ENCODE data around the gene RAPGEF4.

RAPGEF4 gene

DNA sequence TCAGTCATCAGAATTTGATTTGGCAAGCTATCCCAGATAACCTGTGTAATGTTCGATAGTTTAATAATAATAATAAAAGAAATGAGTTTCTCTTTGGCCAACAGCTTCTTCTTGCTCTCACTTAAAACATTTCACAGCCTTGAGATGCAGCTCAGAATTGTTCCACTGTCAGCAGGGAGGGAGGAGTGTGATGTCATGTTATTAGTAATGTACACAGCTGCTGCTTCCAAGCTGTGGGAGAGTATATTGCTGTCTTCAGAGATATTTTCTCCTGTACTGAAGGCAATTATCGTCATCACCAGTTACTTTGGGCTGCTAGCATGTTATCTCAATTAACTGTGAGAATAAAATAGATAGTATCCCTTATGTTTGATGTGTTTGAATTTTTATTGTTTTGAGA lies 193.1 kb downstream of the RAPGEF4 start:
- no peak for DNase-seq (ENCODE audit: low read depth in 1 of 2, low spot score in 1 of 2)

- DNase-seq (ENCODE audit: low read depth in 1 of 2, low spot score in 1 of 2): no peak
Observed at GRCh38 chr2:172929644-172930043, 194.0 kb downstream of the RAPGEF4 start.

- DNase-seq (ENCODE audit: low read depth in 1 of 2, low spot score in 1 of 2): no peak
Observed at GRCh38 chr2:172930871-172931255, 195.2 kb downstream of the RAPGEF4 start.

GRCh38 chr2:172931256-172931894 lies 195.7 kb downstream of the RAPGEF4 start:
- DNase-seq (ENCODE audit: low read depth in 1 of 2, low spot score in 1 of 2): no peak

DNA sequence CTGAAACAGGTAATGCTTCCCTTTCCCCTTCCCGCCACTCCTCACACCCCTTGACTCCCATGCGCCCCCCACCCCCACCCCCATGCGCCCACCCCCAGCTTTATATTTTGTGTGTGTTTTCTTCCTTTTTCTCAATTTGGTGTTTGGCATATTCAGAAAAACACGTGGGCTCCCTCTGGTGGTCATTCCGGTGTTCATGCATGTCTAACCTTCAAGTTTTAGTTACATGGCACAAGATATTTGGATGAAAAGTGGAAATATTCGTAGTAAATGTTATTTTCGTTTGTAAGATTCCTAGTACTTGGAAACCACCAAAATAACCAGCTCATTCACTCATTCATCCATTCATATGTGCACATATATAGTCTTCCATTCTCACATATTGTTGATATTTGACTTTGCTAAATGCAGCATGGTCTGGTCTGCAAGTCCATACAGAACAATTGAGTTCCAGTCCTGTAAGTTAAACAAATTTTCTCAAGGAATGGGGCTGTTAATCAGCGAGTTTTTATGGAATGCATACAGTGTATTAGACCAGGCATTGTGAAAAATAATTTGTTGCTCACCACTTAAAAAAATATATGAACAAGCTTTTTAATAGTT lies 196.4 kb downstream of the RAPGEF4 start:
- peak in 1 of 2 donors; percentile 30 for DNase-seq (ENCODE audit: low read depth in 1 of 2, low spot score in 1 of 2)

- DNase-seq (ENCODE audit: low read depth in 1 of 2, low spot score in 1 of 2): no peak
Observed at GRCh38 chr2:172937884-172938712, 202.5 kb downstream of the RAPGEF4 start.

GRCh38 chr2:172938713-172939375 lies 203.2 kb downstream of the RAPGEF4 start:
- no peak for DNase-seq (ENCODE audit: low read depth in 1 of 2, low spot score in 1 of 2)

DNA sequence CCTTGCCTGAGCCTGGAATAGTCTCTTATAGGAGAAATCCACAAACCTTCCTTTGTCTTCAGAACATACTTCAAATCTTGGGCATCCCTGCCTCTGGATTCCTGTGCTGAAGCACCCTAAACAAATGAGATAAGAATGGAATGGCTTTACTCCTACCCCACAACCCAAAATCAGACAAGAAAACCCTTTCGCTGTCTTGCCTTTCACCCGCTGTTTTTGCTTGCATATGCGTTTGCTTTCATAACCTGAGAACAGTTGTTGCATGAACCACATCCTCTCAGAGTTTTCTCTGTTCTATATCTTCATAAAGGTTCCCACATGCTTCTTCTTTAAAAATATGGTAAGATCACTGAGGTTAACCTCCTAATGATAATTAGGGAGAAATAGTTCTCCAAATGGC lies 207.9 kb downstream of the RAPGEF4 start:
- no peak for DNase-seq (ENCODE audit: low read depth in 1 of 2, low spot score in 1 of 2)

DNA sequence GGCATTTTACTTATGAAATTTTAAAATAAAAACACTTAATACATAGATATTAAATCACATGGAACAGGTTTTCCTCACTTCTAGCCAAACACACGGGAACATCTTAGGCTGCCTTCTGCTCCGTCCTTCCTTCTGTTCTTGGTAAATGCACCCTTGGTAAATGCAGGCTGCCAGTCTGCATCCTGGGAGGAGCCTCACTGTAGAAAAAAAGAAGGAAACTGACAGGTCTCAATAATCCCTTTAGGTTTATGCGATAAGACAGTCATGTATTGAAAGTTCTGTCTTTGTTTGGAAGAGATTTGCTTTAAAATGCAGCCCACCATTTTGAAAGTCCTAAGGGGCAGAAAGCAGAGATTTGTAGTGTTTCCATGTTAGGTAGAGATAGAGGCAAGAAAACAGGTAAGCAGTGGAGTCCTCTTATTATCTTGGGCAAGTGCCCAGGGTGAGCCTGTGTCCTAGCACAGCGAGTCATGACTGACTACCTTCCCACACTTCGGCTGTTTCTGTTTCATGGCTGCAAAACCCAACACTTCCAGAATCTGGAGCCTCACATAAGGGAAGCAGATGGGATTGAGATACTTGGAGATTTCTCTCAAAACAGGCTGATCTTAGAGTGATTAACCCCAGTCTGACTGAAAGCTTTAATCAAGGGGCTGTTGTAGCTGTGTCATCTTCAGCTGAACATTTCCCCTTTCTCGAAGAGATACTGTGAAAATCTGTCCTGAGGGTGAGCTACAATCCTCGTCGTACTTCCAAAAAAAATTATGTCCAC lies 208.6 kb downstream of the RAPGEF4 start:
- no peak for DNase-seq (ENCODE audit: low read depth in 1 of 2, low spot score in 1 of 2)

DNA sequence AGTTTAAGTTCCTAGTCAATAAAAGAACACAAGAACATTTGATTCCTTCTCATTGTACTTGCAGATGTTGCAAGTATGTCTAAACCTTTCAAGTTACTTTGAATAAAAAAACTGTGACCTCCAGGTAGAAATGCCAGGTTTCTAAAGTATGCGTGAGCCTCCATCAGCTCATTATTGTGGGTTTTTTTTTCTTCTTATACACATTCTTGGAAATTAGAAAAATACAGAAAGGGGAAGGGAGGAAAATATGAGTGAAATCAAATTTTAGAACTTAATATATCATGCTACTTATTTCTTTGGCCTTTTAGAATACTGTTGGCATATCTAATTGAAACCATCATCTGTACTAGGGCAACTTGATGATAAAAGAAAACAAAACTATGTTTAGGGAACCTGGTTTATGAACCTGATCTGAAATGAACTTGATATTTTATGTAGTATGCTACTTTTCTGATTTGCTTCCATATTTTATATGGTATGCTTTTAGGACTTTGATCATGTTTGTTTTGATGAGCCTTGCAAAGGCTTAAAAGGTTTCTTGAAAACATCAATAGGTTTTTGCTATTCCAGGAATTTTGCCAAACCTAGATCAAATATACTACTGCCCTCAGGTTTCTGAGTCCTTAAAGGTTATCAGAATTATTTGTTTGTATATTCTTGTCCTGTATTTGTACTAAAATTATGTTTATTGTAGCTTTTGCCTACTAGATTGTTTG lies 209.3 kb downstream of the RAPGEF4 start:
- no peak for DNase-seq (ENCODE audit: low read depth in 1 of 2, low spot score in 1 of 2)

DNA sequence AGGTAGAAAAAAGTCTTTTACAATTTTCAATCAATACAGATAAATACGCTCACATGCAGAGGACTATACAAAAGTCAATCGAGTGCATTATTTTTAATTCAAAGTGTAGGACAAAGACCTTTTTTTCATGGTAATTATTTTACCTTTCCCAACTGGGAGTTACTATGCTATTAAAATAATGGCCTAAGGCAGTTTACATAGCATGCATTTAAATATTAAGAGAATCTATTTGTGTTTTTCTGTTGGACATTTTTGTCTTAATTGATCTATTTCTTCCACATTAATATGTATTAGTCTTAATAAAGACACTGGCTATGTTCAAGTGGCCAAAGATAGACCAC lies 209.8 kb downstream of the RAPGEF4 start:
- DNase-seq (ENCODE audit: low read depth in 1 of 2, low spot score in 1 of 2): no peak

GRCh38 chr2:172947461-172948153 lies 212.0 kb downstream of the RAPGEF4 start:
- no peak for DNase-seq (ENCODE audit: low read depth in 1 of 2, low spot score in 1 of 2)

DNA sequence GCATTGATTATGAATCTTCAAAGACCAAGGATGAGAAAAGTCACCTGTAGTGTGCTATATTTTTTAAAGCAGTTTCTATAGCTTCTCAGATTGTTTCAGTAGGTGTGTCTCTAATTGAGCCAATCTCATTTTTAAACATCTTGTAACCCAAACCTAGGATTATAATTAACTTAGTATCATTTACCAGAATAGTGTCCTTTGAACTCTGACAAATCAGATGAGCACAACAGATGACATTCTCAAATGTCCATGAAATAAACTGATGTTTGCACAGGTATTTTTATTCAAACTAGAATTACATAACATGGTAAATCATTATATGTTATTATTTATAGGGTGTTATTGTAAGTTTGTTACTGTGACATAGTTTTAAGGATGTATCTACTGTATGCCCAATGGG lies 213.9 kb downstream of the RAPGEF4 start:
- no peak for DNase-seq (ENCODE audit: low read depth in 1 of 2, low spot score in 1 of 2)

GRCh38 chr2:172950565-172950964 lies 214.9 kb downstream of the RAPGEF4 start:
- no peak for DNase-seq (ENCODE audit: low read depth in 1 of 2, low spot score in 1 of 2)

DNA sequence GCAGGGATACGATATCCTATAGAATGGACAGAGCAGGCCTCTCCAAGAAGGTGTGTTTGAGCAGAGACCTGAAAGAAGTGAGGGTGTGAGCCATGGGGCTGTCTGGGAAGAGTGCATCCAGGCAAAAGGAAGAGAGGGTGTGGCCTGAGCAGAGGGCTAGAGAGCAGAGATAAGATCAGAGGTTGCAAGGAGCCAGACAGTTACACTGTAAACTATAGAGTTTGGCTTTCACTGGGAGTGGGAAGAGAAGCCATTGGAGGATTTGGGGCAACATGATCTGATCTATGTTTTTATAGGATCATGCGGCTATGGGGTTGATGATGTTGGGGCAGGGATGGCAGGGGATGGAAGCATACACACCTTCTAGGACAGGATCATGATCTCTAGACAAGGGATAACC lies 215.9 kb downstream of the RAPGEF4 start:
- DNase-seq (ENCODE audit: low read depth in 1 of 2, low spot score in 1 of 2): no peak

GRCh38 chr2:172953411-172953810 lies 217.8 kb downstream of the RAPGEF4 start:
- DNase-seq (ENCODE audit: low read depth in 1 of 2, low spot score in 1 of 2): no peak

- no peak for DNase-seq (ENCODE audit: low read depth in 1 of 2, low spot score in 1 of 2)
Observed at GRCh38 chr2:172953970-172954852, 218.6 kb downstream of the RAPGEF4 start.

DNA sequence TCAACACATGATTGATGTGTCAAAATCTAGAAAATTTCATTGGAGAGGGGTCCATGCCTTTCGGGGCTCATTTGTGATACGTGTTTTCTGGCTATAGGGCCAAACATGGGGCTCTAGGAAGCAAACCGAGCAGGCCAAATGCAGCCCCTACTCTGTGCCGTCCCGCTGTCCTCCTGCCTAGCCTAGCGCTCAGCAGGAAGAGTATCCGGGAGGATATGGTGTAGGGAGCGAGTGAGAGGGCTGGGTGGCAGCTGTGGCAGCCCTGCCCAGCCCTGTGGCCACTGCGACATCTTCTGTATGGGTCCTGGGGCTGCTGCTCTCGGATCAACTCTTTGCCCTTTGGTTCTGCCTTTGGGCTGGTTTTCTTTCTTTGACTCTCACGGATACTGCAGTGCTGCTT lies 219.9 kb downstream of the RAPGEF4 start:
- no peak for DNase-seq (ENCODE audit: low read depth in 1 of 2, low spot score in 1 of 2)

GRCh38 chr2:172957734-172958133 lies 222.1 kb downstream of the RAPGEF4 start:
- DNase-seq (ENCODE audit: low read depth in 1 of 2, low spot score in 1 of 2): no peak
